Ascending aorta (tissue), 2 donors: ENCODE results near the gene TMEM151A. TPM values are rescaled to one million over a fixed set of nuclear protein-coding genes. Genes with fewer than 3 reads are reported as not detected.

Experiments
- DNase-seq, 2 donors: peaks; one replicate each; pipeline ENCODE4 v3.0.0-alpha.2; 2019; ENCODE audit warnings: low spot score in 2 of 2
- H3K27ac ChIP-seq, 2 donors: fragments of 200-600 bp; sonication (generic); one replicate each; pipeline ENCODE4 v1.5.1; 2016 to 2017; ENCODE audit warnings: mild to moderate bottlenecking in 1 of 2
- H3K27me3 ChIP-seq: fragments of 200-600 bp; sonication (generic); one replicate; pipeline ENCODE4 v1.5.1; 2017
- H3K36me3 ChIP-seq, 2 donors: fragments of 200-600 bp; sonication (generic); one replicate each; pipeline ENCODE4 v1.5.1; 2016
- H3K4me1 ChIP-seq, 2 donors: fragments of 200-600 bp; sonication (generic); one replicate each; pipeline ENCODE4 v1.5.1; 2016 to 2017; ENCODE audit warnings: mild to moderate bottlenecking in 1 of 2
- H3K4me3 ChIP-seq, 2 donors: fragments of 200-600 bp; sonication (generic); one replicate each; pipeline ENCODE4 v1.5.1; 2016 to 2017; ENCODE audit warnings: mild to moderate bottlenecking in 1 of 2
- H3K9me3 ChIP-seq, 2 donors: fragments of 200-600 bp; sonication (generic); one replicate each; pipeline ENCODE4 v1.5.1; 2016
- intact Hi-C: fragments of 100-400 bp; cut with DNase I; formaldehyde crosslinking; loops from one replicate; pipeline ENCODE4 v1.15.1; 2023
- total RNA-seq: library from RNA; depleted of rRNA; stranded (reverse); fragments of >200 nt; gene quantifications from one replicate; pipeline ENCODE4 v1.1.0, GENCODE V29; 2016
- TF ChIP-seq, protein P1 (sequence below), 3 experiments: fragments of 200-600 bp in 2 of 3; fragments of 450-650 bp in 1 of 3; sonication (generic) in 2 of 3; IDR thresholded peaks; one replicate each; pipeline ENCODE4 v1.5.1; 2016 to 2019; ENCODE audit warnings: antibody characterized with exemption in 3 of 3, mild to moderate bottlenecking in 1 of 3, moderate library complexity in 1 of 3

The TMEM151A gene
- total RNA-seq, 1 donor from 2014 or later, result 3.6 TPM

DNA sequence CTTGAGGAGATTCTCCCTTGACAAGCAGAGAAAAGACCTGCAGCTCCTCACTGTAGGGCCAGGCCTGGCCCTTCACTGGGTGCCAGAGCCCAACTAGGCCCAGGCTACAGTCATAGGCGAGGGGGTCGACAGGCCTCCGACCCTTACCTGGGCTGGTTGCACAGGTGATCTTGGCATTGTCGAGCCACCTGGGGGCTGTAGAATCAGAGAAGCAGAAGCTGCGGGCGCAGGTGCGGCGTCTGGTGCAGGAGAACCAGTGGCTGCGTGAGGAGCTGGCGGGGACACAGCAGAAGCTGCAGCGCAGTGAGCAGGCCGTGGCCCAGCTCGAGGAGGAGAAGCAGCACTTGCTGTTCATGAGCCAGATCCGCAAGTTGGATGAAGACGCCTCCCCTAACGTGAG is 30.1 kb upstream of the TMEM151A start:
- no peak overlapping the region for H3K27ac ChIP-seq
- TF ChIP-seq, protein P1, sequence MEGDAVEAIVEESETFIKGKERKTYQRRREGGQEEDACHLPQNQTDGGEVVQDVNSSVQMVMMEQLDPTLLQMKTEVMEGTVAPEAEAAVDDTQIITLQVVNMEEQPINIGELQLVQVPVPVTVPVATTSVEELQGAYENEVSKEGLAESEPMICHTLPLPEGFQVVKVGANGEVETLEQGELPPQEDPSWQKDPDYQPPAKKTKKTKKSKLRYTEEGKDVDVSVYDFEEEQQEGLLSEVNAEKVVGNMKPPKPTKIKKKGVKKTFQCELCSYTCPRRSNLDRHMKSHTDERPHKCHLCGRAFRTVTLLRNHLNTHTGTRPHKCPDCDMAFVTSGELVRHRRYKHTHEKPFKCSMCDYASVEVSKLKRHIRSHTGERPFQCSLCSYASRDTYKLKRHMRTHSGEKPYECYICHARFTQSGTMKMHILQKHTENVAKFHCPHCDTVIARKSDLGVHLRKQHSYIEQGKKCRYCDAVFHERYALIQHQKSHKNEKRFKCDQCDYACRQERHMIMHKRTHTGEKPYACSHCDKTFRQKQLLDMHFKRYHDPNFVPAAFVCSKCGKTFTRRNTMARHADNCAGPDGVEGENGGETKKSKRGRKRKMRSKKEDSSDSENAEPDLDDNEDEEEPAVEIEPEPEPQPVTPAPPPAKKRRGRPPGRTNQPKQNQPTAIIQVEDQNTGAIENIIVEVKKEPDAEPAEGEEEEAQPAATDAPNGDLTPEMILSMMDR (IDR thresholded peaks at IDR 0.05), result no peak
- peaks cover 31 to 55% of the 10 kb centered on the region in 2 donors for H3K36me3 ChIP-seq
- peaks cover 9 to 10% of the 10 kb centered on the region in 2 donors for H3K4me1 ChIP-seq
- no peak overlapping the region for H3K4me3 ChIP-seq
- no peaks in the 10 kb centered on the region for H3K9me3 ChIP-seq
- H3K27me3 ChIP-seq, result no peaks in the 10 kb centered on the region
- no peak for DNase-seq
- intact Hi-C loops, result loop anchor here (10.0 kb wide), 1 partner anchor 407 kb away; the partner anchor contains the start of gene CFL1

DNA sequence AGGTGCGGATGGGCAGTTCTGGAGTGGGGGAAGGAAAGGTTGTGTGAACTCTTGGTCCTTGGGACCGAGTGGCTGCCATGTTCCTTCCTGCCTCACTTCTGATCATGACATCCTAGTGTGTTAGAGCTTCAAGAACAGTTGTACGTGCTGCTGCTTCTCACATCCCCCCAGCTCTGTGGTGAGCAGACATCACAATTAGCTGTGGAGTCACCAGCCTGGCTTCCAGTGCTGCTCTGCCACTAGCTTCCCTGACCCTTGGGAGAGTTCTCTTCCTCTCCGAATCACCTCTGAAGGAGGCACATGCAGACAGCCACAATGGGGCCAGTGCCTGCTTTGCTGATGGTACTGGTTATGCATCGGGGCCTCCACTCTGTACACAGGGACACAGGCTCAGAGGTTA is 29.5 kb upstream of the TMEM151A start:
- Histone ChIP-seq H3K27me3 (no peaks in the 10 kb centered on the region), H3K4me3 (no peak overlapping the region), H3K36me3 (peaks cover 31 to 55% of the 10 kb centered on the region in 2 donors), H3K9me3 (no peaks in the 10 kb centered on the region), H3K4me1 (peaks cover 6 to 13% of the 10 kb centered on the region in 2 donors), H3K27ac (no peak overlapping the region)
- intact Hi-C loops, result loop anchor here (10.0 kb wide), 1 partner anchor 407 kb away; the partner anchor contains the start of gene CFL1
- no peak for DNase-seq
- TF ChIP-seq, protein P1 (IDR thresholded peaks at IDR 0.05), result no peak

DNA sequence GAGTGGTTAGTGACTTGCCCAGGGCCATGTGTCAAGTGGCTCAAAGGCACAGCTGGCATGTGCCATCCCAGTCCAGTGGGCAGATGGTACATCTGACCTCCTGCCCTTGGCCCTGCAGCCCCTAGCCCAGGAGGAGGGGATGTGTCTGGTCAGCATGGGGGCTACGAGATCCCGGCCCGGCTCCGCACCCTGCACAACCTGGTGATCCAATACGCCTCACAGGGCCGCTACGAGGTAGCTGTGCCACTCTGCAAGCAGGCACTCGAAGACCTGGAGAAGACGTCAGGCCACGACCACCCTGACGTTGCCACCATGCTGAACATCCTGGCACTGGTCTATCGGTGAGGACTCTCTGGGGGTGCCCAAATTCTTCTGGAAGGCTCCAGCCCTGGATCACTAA is 29.0 kb upstream of the TMEM151A start:
- H3K27ac ChIP-seq, result no peak overlapping the region
- TF ChIP-seq, protein P1 (IDR thresholded peaks at IDR 0.05), result no peak
- intact Hi-C loops, result loop anchor here (10.0 kb wide), 1 partner anchor 408 kb away; the partner anchor contains the start of gene CFL1
- H3K36me3 ChIP-seq, result peaks cover 31 to 55% of the 10 kb centered on the region in 2 donors
- H3K4me1 ChIP-seq, result peaks cover 6 to 13% of the 10 kb centered on the region in 2 donors
- no peak overlapping the region for H3K4me3 ChIP-seq
- H3K27me3 ChIP-seq, result no peaks in the 10 kb centered on the region
- no peak for DNase-seq
- no peaks in the 10 kb centered on the region for H3K9me3 ChIP-seq

DNA sequence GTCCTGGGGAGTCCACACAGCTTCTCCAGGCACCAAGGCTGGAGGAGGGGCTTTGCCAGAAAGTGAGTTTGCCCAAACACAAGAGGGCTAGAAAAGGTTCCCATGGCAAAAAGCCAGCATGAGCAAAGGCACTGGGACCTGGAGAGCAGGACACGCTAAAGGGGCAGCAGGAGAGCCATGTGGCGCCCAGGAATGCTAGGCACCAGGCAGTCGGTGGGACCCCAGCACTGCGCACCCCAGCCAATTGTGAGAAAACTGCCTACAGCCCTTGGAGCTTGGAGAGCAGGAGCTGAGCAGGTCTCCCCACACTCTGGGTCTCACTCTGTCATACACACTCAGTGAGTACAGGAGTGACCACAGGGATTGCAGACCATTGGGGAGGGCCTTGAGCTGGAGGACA is 28.5 kb upstream of the TMEM151A start:
- TF ChIP-seq, protein P1 (IDR thresholded peaks at IDR 0.05), result no peak
- Histone ChIP-seq H3K27me3 (no peaks in the 10 kb centered on the region), H3K4me3 (no peak overlapping the region), H3K4me1 (peaks cover 6 to 13% of the 10 kb centered on the region in 2 donors), H3K27ac (no peak overlapping the region), H3K9me3 (no peaks in the 10 kb centered on the region), H3K36me3 (peaks cover 31 to 55% of the 10 kb centered on the region in 2 donors)
- intact Hi-C loops, result loop anchor here (10.0 kb wide), 1 partner anchor 408 kb away; the partner anchor contains the start of gene CFL1
- no peak for DNase-seq

DNA sequence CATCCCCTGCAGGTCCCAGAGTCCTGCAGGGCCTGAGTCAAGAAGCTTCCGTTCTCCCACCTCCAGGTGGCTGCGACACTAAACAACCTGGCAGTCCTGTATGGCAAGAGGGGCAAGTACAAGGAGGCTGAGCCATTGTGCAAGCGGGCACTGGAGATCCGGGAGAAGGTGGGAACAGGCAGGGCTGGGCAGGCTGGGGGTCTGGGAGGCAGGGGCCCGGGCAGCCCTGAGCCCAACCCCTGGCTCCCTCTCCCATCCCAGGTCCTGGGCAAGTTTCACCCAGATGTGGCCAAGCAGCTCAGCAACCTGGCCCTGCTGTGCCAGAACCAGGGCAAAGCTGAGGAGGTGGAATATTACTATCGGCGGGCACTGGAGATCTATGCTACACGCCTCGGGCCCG is 27.9 kb upstream of the TMEM151A start:
- DNase-seq, result no peak
- H3K9me3 ChIP-seq, result no peaks in the 10 kb centered on the region
- TF ChIP-seq, protein P1 (IDR thresholded peaks at IDR 0.05), result no peak
- H3K27me3 ChIP-seq, result no peaks in the 10 kb centered on the region
- H3K4me3 ChIP-seq, result no peak overlapping the region
- peaks cover 2 to 9% of the 10 kb centered on the region in 2 donors for H3K4me1 ChIP-seq
- H3K27ac ChIP-seq, result no peak overlapping the region
- intact Hi-C loops, result loop anchor here (10.0 kb wide), 1 partner anchor 409 kb away; the partner anchor contains the start of gene CFL1
- H3K36me3 ChIP-seq, result peaks cover 31 to 55% of the 10 kb centered on the region in 2 donors
